HG02938 (cell line): Measurements from ENCODE around the gene UNC13B.
"Not testable (repeated sequence)": the region's sequence is repeated elsewhere in the genome, so short reads cannot be mapped to it uniquely, and the experiment has no call there.

Source experiments
- ATAC-seq: cut with Tn5 transposase; IDR thresholded peaks from one replicate; pipeline ENCODE4 v1.9.1; 2021; ENCODE audit warnings: mild to moderate bottlenecking, moderate library complexity; ENCODE audit not compliant: unreplicated experiment

UNC13B gene

DNA sequence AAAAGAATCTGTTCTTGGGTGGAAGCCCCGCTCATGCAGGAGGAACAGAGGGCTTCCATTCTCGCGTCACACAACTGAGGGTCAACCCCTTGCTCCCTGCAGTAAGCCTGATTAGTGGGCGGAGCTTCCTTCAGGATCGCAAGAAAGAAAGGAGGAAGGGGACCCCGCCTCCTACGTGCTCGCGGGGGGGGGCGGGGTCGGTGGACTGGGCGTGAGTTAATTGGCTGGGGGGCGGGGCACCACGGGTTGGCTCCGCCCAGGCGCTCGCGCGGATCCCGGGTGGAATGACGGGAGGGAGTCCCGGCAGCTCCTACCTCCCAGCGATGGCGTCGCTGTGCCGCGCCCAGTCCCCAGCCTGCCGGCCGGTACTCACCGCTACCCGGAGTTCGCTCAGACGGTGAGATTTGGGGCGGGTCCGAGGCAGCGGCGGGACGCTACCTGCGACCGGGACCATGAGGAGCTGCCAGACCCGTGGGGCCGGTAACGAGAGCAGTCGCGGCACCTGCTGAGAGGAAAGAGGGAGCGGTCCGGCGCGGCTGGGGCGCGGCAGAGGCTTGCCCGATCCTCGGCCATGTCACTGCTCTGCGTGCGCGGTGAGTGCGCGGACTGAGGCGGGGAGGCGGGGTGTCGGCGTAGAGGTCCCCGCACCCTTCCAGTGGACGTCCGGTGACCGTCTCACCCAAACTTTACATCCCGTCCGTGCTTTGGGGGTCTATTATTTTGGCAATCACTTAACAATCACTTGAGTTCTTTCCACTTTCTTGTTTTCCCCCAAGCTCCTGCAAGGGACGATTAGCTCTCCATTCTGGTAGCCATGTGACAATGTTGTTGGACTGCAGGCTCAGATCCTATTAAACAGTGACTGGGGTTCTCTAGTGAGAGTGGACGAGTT lies at the start of gene UNC13B:
TSS of gene UNC13B (plus strand) at position 297 of the 892 bp plus-strand sequence. CDS start at position 572, 275 bp downstream.
- ATAC-seq: peak; percentile 54

DNA sequence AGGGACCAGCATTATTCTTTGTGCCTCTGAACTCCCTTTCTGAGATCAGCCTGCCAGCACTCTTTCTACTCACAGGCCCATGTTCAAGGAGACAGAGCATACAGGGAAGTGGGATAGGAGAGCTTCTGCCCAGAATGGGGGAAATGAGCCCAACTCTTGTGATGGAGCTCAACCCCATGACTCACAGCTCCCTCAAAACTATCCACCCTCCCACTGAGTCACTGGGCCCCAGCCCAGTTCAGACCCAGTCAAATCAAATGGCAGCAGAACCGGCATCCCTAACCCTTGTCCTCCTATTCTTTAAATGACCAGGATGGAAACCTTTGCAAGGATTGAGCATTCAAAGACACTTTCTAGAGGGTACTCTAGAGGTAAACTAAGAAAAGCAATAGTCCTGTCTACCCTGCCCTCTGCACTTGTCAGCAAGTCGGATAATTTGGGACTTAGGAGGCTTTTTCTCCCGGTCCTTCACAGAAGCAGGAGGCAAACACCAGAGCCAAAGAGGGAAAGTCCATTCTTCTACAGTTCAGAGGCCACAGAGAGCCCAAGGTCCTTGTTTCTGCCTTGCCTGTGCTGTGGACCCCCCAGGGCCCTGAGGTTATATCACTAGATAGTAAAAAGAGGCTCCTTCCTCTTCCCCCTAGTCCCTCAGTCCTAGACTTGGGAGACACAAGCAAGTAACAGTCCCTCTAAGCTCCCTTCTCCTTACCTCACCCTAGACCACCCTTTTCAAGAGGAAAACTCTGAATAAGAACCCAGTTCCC lies 49.4 kb upstream of the UNC13B start:
- no peak for ATAC-seq

- no peak for ATAC-seq
Observed at GRCh38 chr9:35114113-35114839, 47.5 kb upstream of the UNC13B start.

- ATAC-seq: no peak
Observed at GRCh38 chr9:35114840-35115628, 46.8 kb upstream of the UNC13B start.

- peak; percentile 62 for ATAC-seq
Observed at GRCh38 chr9:35115680-35116538, 45.9 kb upstream of the UNC13B start, which contains the start of gene ATOSB. Gene ATOSB (minus strand): TSS chr9:35115862. CDS start chr9:35108274, 7,588 bp downstream.

DNA sequence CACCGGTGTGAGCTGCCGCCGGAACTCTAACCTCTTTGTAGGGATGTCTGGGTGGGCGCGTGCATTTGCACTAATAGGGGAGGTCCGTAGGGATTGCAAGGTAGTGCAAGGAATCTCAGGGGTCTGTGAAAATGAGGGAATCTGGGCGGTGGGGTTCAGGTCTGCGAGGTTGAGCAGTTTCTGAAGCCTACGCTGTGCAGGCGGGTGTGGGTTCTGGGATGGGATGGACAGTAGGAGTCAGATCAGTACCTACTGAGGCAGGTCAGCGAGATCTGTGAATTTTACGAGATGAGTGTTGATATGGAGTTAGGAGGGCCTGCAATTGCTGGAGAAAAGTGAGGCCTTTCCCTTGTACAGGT lies 45.3 kb upstream of the UNC13B start:
- no peak for ATAC-seq

DNA sequence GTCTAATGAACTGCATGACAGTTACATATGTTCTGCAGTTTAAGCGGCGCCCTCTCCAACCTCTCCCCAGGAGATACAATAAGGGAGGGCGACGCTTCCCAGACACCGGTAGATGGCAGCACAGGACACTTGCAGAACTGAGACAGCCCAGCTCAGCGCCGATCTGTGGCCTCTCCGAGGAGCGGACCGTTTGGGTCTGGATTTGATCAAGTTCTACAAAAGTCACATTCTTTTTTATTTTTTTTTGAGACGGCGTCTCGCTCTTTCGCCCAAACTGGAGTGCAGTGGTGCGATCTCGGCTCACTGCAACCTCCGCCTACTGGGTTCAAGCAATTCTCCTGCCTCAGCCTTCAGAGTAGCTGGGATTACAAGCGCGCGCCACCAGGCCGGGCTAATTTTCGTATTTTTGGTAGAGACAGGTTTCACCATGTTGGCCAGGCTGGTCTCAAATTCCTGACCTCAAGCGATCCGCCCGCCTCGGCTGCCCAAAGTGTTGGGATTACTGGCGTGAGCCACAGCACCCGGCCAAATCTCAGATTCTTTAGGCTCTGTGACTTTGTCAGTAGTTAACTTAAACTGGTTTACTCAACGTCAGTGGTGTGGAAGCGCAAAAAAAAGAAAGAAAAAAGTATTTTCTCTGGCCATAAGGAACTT lies 44.8 kb upstream of the UNC13B start:
- ATAC-seq: peak; percentile 47

GRCh38 chr9:35134920-35135319 lies 26.9 kb upstream of the UNC13B start:
- ATAC-seq: no peak

- no peak for ATAC-seq
Observed at GRCh38 chr9:35135988-35136387, 25.8 kb upstream of the UNC13B start.

GRCh38 chr9:35136866-35137265 lies 24.9 kb upstream of the UNC13B start:
- ATAC-seq: no peak

DNA sequence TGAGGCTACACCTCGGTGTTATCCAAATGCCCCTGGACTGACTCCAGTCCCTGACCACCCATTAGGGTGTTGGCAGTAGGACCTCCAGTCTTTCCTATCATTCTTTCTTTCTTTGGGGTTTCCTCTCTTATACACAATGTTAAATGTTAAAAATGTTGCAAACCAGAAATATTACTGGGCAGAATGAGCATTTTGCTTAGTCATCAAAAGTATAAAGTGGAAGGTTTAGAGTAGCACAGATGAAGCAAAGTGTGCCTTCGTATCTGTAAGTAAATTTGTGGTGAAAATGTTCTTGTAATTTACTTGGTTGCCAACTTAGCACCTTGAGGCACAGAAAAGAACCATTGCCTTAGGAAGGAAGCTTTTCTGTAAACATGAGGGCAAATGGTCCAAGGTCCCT lies 21.7 kb upstream of the UNC13B start:
- ATAC-seq: no peak

DNA sequence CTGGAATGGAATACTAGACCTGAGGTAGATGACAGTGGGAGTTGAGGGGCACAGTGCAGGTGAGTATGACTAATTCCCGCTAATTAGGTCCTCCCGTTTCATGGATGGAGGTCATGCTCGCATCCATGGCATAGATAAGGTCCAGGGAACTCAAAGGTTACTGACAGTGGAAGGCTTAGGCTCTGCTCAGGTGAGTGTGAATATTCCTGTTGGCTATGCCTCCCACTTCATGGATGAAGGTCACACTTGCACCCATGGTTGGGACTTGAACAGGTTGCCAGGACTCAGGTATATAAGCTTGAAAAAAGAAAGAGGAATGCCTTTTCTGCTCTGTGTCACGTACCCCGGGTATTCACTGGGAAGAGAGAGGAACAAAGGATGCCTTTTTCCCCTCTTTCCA lies 19.8 kb upstream of the UNC13B start:
- no peak for ATAC-seq

DNA sequence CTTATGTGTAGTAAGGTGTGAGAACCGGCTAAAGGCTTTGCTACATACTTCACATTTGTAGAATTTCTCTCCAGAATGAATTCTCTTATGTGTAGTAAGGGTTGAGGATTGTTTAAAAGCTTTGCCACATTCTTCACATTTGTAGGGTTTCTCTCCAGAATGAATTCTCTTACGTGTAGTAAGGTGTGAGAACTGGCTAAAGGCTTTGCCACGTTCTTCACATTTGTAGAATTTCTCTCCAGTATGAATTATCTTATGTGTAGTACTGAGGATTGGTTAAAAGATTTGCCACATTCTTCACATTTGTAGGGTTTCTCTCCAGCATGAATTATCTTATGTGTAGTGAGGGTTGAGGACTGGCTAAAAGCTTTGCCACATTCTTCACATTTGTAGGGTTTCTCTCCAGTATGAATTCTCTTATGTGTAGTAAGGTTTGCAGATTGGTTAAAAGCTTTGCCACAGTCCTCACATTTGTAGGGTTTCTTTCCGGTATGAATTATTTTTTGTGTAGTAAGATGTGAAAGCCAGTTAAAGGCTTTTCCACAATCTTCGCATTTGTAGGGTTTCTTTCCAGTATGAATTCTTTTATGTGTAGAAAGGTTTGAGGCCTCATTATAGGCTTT lies 13.8 kb upstream of the UNC13B start:
- ATAC-seq: not testable (repeated sequence)

- no peak for ATAC-seq
Observed at GRCh38 chr9:35152926-35153325, 8.9 kb upstream of the UNC13B start.

DNA sequence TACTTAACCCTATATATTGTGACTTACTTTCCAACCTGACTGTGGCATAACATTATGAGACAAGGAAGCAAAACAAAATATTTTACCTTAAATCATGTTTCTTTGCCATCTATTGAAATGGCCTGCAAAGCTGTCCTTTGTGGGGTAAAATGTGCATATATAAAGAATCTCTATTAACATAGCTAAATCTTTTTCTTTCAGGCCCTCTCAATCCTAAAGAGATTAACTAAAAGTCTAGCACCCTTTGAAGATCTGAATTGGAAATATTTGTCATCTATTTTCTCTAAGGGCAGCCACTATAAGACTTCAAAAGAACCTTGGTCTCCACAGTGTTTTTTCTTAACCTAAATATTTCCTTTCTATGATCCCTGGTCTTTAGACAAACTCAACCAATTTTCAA lies 5.0 kb upstream of the UNC13B start:
- no peak for ATAC-seq

DNA sequence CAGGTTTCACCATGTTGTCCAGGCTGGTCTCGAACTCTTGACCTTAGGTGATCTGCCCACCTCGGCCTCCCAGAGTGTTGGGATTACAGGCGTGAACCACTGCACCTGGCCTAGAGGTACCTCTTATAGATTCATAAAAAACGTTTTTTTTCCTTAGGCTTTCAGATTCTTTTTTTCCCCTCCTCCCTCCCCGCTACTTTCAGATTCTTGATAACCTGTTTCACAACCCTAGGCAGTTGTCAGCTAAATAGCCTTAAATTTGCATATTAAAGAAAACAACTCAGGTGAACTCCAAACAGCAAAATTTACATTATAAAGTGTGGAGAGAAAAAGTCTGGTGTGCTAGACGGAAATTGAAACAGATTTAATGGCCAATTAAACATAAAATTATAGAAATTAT lies 4.0 kb upstream of the UNC13B start:
- not testable (repeated sequence) for ATAC-seq

DNA sequence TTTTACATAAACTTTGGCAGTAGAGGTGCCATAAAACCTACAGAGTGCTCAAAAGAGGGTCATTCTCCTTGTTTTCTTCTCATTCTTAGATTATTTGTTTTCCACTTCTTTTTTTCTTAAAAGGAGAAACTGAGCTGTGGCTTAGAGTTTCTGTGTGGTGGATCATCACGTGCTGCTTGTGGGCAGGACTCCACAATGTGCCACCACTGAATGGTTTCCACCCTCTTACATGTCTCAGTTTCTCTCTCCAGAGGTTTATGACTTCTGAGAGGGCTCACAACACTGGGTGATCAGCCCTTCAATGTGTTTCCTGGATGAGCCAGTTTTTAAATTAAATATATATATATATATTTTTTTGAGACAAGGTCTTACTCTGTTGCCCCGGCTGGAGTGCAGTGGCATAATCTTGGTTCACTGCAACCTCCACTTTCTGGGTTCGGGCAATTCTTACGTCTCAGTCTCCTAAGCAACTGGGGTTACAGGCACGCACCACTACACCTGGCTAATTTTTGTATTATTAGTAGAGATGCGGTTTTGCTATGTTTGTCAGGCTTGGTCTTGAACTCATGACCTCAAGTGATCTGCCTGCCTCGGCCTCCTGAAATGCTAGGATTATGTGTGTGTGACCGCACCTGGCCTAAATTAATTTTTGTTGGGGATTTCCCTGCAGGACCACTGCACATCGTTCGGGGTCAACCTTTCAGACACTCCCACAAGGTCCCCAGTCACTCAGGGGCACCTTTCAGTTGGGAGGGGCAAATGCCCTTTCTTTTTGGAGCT lies 3.1 kb upstream of the UNC13B start:
- no peak for ATAC-seq
